AML-193 (cell line): ENCODE results near the gene SLC37A1.

Experiments
- DNase-seq, 2 experiments: peaks; one replicate each; lab custom pipeline; 2025; lab: John Stamatoyannopoulos, UW

The SLC37A1 gene

DNA sequence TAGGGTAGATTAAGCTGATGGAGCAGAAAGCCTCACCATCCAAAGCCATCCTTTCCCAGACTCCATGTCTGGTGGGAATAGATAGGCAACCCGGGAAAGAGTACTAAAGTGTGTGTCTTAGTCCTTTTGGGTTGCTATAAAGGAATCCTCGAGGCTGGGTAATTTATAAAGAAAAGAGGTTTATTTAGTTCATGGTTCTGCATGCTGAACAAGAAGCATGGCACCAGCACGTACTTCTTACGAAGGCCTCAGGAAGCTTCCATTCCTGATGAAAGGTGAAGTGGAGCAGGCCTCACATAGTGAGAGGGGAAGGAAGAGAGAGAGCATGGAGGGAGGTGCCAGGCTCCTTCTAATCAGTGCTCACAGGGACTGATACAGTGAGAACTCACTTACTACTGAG is 6.2 kb upstream of the SLC37A1 start:
- no peak for DNase-seq

DNA sequence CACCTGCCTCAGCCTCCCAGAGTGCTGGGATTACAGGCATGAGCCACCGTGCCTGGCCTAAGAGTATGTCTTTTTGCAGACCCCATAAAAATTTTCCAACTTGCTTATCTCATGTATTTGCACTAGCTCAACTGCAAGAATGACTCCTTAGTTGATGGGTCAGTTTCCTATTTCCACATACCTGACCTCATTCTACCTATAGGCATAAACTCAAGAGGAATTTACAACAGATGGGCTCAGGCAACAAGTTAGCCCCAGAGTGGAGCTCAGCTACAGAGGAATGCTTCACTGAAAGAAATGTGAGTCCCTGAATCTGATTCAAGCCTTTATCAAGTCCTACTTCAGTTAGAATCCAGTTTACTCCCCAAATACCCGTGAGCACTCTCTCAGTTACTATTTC is 5.3 kb upstream of the SLC37A1 start:
- DNase-seq = no peak

DNA sequence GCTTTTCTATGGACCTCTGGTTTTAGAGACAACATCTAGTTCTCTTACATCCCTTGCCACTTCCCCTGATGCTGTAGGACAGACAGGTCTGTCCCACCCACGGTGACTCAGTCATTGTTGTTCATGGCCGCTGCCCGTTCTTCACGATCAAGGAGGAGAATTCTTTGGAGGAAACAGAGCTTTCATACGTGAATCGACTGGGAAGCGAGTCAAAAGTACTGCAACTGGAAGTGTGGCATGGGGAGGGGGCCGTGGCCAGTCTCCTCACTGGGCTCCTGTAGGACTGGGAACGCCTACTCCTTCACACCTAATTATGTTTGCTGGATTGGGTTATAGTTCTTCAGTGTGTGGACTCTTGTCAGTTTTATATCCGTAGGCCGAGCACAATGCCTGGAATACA is 4.4 kb upstream of the SLC37A1 start:
- no peak for DNase-seq

DNA sequence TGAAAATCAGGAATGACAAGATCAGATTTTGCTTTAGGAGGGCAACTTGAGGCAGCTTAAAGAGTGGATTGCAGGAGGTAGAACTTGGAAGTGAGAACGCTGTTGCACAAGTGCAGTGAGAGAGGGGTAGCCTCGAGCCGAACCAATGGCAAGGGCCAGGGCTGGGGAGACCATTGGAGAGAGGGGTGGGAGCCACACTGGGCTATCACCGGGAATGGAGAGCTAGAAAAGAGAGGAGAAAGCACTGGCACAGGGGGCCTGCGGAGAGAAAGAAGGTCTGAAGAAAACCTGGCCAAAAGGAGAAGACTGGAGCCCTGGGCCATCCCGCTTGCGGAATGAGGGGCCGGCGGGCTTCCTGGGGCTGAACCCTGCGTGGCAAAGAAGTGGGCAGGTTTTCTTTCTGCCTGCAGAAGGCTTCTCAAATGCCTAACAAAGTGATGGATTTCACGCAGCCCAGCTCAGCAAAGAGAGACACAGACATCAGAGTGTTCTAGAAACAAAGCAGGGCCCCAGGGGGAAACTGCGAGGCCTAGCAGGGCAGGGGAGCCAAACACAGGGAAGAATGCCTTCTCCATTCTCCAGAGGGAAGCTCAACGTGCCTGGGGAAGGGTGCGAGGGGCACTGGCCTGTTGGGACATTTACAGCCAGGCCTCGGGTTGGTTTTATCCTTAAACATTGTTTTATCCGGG is 1.2 kb upstream of the SLC37A1 start:
- no peak for DNase-seq

DNA sequence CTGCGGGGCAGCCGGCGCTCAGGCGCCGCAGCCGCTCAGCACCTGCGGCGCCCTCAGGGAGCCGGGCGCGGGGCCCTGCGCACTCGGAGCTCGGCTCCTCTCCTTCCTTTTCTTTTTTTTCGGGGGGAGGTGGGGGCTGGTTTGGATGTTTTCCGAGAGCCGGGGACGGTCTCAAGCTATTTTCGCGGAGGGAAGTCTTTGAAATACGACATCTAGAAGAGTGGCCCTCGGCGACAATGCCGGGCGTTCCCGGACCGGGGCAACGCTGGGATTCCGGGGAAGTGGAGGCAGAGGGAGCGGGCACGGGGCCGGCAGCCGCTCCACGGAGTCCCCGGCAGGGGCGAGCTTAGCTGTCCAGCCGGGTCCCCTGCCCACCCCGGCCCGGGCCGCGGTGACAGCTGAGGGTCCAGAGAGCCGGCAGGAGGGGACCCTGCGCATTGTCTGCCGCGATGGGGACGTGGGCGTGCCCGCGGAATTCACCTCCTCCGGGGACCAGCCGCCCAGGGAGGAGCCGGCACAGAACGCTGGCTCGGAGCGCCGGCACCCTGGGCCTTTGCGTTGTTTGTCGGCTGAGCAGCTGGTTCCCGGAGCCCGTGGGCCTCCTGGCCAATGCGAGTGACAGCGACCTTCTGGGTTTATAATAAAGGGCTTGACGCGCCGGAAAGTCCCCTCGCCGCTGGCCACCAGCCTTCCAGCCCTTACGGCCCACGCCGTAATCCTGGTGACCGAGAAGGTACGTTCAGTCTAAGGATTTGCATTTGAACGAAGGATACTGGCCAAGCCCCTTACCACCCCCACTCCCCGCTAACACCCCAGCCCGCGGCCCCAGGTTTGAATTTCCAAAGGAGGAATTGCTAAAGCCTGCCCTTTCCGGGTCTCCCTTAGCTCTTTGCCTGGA is 582 bp downstream of the SLC37A1 start:
- DNase-seq = peak in 1 of 2 experiments; percentile 6

DNA sequence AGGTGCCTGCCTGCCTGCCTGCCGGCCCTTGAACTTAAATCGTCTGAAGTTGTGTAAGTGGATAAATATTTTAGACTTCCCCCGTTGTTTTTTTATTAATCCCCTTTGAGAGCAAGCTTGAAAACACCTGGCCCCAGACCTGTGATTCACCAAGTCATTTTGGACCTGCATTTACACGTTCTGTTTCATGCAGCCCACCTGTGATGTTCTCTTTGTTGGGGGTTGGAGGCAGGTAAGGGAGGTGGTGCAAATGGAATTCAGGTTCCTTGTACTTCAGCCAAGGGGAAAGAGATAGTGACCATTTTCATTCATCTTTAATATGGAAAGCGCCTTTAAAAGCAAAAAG is 1.2 kb downstream of the SLC37A1 start:
- no peak for DNase-seq

DNA sequence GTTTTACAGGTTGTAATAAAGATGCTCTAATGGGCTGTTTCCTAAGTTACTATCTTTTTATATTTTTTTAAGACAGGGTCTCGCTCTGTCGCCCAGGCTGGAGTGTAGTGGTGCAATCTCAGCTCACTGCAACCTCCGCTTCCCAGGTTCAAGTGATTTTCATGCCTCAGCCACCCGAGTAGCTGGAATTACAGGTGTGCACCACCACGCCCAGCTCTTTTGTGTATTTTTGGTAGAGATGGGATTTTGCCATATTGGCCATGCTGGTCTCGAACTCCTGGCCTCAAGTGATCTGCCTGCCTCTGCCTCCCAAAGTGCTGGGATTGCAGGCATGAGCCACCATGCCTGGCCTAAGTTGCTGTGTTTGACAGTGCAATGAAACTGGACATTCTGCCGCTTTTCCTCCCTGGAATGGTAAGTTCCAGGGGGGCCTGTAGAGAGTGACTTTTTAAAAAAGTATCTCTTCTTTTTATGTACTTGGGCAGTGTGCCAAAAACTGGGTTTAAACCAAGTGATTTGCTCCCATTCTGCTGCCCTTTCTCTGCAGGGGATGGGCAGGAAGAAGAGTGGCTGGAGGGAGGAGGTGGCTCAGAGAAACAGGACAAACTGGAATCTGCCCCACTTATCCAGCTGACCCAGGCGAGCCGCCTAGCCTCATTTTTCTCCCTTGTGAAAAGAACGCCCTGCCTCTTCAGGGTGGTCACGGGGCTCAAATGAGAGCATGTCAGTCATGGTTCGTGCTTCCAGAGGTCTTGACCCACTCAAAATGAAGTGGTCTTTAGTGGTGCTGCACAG is 2.3 kb downstream of the SLC37A1 start:
- no peak for DNase-seq

DNA sequence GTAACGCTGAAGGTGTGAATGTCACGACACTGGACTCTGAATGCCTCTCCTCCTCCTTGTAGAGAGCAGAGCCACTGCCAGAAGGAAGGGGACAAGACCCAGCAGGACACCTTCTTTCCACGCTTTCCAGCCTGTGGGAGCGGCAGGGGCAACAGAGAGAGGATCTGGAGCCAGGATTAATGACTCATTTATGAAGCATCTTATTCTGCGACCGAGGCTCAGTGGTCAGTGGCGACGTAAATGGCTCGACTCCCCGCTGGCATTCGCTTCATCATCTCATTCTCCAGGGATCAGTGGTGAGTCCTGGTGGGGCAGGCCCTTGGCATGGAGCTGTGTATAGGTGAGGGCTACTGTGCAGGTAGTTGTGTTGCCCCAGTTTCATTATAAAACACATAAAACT is 4.6 kb downstream of the SLC37A1 start:
- DNase-seq = no peak

DNA sequence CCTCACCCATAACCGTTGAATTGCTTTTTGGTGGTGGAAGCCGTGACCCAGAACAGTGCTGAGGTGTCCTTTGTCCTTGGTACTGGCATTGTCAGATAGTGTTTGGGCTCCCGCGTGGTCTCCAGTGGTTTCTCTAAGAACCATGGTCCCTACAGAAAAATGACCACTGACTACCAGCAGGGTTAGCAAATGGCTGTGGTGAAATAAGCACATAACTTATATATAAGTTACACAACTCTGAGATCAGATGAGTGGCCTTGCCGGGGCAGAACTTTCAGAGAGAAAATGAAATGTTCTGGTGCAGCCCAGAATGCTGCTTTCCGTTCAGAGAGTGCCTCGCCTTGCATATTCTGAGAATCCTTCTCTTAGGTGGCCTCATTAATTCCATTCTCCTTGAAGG is 5.0 kb downstream of the SLC37A1 start:
- no peak for DNase-seq

DNA sequence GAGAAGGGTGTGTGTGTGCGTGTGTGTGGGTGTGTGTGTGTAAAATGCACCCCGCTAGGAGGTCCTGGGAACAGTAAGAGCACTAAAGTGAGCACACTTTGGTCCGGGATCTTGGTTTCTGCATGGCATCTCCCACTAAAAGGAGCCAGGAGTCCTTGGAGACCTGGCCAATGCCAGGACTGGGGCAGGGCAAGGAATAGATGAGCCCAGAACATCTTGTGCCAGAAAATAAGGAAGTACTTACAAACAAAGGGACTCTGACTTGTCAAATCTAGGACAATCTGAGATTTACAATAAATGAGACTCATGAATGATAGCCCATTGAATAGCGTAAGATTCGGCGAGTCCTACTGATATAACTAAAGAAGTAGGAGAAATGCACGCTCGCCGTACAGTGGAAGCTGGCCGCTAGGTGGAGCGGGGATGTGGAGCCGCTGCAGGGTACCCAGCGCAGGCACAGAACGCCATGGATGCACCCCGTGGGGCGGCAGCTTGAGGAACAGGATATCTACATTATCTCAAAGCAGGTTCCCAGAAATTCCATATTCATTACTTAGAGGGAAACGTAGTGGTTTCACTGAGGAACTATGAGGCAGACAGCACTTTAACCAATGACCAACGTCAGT is 7.1 kb downstream of the SLC37A1 start:
- DNase-seq = no peak

DNA sequence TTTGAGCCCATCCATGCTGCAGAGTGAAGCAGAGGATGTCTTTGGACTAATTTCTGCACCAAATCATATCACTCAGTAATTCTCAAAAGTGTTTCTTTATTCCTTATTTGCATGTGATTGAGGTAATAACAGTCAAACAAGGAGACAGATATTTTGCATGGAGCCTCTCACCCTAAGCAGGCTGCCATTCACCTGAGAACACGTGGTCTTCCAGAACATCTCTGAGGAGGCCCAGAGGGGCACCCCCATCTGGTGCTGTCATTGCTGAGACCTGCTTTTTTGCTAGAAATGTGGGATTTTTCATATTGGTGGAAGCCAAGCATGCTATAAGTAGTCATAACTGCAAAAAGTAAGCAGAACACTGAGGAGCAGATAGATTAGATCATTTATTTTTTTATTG is 7.7 kb downstream of the SLC37A1 start:
- DNase-seq = no peak

DNA sequence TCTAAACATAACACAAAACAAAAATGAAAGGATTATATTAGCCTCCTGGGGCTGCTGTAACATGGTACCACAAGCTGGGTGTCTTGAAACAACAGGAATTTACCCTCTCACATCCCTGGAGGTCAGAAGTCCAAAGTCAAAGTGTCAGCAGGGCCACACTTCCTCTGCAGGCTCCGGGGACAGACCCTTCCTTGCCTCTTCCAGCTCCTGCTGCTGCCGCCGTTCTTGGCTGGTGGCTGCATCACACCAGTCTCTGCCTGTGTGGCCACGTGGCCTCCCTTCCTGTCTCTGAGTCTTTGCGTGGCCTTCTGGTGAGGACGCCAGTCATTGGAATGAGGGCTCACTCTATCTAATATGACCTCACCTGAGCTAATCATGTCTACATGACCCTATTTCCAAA is 8.2 kb downstream of the SLC37A1 start:
- no peak for DNase-seq

DNA sequence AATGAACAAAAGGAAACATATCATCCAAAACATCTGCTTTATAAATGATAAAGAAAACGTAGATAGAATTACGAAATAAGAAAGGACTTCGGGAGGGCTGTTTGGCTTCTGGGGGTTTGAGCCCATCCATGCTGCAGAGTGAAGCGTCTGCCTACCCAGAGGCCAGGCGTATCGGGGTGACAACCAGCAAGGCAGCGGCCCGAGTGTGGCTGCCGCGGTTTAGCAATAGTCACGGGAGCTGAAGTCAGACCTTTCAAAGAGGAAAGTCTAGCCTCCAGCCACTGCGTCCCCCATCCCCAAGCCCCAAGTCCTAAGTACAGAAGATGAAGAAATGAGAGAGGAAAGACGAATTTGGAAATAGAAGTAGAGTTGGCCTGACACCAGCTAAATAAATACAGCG is 8.6 kb downstream of the SLC37A1 start:
- DNase-seq = no peak

DNA sequence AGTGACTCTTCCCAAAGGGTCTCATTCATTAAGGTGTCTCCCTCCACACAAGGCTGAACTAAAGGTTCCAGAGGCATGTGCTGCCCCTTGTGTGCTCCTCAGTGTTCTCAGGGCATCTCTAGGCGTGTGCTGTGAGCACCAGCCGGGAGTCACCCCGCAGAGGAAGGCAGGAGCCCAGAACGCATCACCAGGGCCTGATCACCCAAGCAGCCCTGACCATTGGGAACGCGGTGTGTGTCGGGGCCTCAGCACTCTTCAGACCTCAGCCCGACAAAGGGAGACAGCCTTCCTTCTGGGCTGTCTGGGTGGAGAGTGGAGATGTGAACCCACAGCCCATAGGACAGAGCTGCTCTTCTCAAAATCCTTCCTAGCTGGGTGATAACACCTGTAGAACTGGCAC is 9.1 kb downstream of the SLC37A1 start:
- no peak for DNase-seq

DNA sequence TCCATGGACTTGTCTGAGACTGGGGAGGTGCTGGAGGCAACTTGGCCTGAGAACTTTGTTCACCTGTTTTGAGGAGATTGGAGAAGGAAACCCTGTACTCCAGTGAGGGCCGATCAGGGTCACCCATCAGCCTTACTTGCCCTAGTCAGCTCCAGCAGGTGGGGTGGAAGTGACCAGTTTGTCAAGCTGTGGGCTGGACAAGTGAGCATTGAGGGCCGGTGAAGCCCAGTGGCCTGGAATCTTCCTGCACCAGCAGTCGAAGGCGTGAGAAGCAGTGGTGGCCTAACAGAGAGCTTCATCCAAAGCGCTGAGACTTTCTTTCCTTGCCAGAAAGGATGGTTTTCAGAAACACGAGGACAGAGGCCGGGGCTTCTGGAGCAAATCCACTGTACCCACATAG is 9.6 kb downstream of the SLC37A1 start:
- DNase-seq = no peak

DNA sequence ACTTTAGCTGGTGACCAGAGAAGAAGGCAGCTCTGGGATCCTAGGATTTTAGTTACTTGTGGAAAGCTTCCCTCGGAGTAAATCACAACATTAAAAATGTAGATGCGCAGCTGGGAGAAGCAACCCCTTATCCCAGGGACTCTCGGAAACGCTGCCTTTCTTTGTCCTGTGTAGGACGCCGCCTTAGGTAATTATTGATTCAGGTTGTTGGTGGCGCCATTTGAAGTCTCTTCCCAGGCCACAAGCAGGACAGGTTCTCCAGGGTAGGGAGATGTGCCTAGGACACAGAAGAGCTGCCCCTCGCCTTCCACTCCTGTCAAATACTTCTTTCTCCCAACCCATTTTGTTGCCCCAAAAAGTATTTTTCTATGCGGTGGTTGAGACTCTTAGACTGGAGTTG is 10.3 kb downstream of the SLC37A1 start:
- DNase-seq = no peak

DNA sequence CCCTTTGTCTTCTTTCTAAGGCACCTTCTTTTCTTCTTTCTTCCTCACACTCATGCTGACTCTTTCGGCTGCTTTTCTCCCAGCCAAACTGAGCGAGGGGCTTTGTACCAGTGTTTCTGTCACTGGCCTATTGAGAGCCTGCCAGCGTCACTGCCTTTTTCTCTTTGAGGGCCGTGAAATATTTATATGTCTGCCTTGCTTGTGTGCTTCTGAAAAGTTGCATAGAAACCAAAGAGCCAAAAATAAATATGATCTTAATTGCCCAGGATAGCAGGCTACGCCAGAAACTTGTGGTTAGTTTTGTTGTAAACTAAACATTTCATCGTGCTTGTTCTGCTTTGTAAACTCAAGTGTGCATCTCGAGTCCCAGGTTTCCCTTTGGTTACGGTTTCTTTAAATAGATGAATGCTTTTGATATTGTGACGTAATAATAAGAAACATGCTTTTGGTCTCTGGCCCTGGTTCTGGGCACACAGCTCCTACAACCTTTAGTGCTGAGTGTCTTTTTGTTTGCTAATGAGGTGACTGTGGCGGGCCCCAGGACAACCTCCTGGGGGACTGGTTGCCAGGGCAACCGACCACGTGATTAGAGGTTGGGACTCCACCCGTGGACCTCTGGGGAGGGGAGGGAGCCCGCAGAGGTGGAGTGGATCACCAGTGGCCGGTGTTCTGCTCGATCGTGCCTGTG is 10.8 kb downstream of the SLC37A1 start:
- no peak for DNase-seq

DNA sequence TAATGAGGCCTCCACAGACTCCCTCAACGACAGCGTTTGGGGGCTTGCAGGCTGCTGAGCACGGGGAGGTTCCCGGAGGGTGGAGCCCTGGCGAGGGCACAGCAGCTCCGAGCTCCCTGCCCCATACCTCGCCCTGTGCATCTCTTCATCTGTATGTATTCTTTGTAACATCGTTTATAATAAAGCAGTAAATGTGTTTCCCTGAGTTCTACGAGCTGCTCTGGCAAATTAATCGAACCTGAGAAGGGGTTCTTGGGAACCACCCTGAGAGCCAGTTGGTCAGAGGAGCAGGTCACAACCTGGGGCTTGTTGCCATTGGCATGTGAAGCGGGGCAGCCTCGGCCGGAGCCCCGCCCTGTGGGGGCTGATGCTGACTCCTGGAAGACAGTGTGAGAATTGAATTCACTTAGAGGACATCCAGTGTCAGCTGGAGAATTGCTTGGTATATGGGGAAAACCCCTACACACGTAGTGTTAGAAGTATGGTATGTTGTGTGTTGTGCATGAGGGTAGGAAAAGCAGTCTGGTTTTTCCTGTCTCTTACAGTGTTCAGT is 11.5 kb downstream of the SLC37A1 start:
- no peak for DNase-seq

DNA sequence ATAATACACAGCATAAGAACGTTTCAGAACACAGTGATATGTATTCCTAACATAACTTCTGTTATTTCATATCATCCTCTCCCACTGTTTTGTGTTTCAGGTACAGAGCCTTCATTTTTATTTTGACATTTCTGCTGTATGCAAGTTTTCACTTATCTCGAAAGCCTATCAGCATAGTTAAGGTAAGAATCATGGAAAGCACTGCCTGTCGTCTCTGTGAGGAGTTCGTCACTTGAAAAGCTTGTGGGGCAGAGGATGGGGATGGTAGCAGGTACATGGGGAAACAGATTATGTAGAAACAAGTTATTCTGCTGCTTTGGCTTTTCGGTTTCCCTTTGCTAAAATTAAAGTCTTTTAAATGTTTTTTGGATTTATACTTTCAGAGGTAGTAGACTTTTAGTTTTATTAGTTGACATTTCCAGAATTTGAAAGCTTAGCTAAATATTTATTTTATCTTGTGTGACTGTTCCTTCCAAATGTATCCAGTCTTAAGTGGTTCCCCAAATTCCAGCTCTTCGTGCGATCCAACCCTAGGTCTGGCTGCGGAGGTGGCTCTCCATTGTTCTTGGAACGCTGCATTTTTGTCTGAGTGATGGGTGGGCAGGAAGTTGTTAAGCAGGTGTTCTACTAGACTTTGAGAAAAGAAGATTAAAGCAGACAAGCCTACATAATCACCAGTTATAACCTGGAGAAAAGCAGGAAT is 12.2 kb downstream of the SLC37A1 start:
- no peak for DNase-seq

DNA sequence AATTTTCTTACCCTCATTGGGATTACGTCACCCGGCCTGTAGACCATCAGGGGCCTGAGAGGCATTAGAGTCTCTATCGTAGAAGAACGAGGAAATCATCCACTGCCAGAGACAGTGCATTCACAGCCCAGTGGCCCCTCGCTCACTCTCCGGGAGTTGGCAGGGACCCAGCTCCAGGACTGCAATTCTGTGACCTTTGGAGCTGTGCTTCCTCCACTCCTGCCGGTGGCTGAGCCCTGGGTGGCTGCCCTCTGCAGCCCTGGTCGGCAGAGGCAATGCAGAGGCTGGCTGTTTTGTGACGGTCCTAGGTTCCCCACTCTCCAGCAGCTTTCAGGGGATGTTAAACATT is 12.7 kb downstream of the SLC37A1 start:
- no peak for DNase-seq

DNA sequence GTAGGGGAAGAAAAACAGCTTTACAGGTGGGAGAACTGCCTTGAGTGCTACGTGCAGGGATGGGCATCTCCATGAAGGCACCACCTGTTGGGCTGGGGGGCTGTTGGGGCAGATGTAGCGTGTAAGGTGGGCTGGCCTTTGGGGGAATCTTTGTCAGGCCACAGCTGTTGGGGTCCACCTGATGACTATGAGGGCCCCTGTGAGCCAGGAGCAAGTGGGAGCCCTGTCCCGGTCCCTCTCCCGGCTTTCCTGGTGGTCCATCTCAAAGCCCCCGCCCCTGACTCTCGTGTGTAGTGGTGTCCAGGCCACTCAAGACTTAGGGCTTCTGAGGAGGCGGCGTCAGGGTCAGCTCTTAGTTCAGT is 13.5 kb downstream of the SLC37A1 start:
- no peak for DNase-seq
